ENCODE measurements around the gene PROSER3. TPM values are rescaled to one million over a fixed set of nuclear protein-coding genes. Genes with fewer than 3 reads are reported as not detected.
A peak's percentile ranks its signal among the peaks of the same experiment; 100 is the strongest.
"Not testable (repeated sequence)": the region's sequence is repeated elsewhere in the genome, so short reads cannot be mapped to it uniquely, and the experiment has no call there.

The PROSER3 gene
- total RNA-seq, 1 donor from 2014 or later = 11.7 TPM

GRCh38 chr19:35767288-35768081 is 9.5 kb downstream of the PROSER3 start:
- no peak for DNase-seq (ENCODE audit: low spot score)
- intact Hi-C loops (cut with DNase I) = no loop called here

GRCh38 chr19:35768082-35768421 is 10.1 kb downstream of the PROSER3 start:
- intact Hi-C loops (cut with DNase I) = no loop called here

GRCh38 chr19:35772362-35772761 is 14.4 kb downstream of the PROSER3 start:
- not testable (repeated sequence) for DNase-seq (ENCODE audit: low spot score)
- intact Hi-C loops (cut with DNase I) = loop anchor here (10.0 kb wide), 1 partner anchor 92 kb away; the partner anchor contains the start of gene APLP1

More at GRCh38 chr19:35768082-35768421, 10.1 kb downstream of the PROSER3 start:
- DNase-seq (ENCODE audit: low spot score) = no peak

GRCh38 chr19:35773020-35773806 is 15.2 kb downstream of the PROSER3 start:
- no peak for DNase-seq (ENCODE audit: low spot score)
- intact Hi-C loops (cut with DNase I) = loop anchor here (10.0 kb wide), 1 partner anchor 92 kb away; the partner anchor contains the start of gene APLP1

GRCh38 chr19:35774274-35775045 is 16.5 kb downstream of the PROSER3 start:
- intact Hi-C loops (cut with DNase I) = loop anchor here (10.0 kb wide), 1 partner anchor 90 kb away; the partner anchor contains the start of gene APLP1
- no peak for DNase-seq (ENCODE audit: low spot score)

GRCh38 chr19:35775046-35775297 is 17.0 kb downstream of the PROSER3 start:
- no peak for DNase-seq (ENCODE audit: low spot score)
- intact Hi-C loops (cut with DNase I) = loop anchor here (10.0 kb wide), 1 partner anchor 90 kb away; the partner anchor contains the start of gene APLP1

- intact Hi-C loops (cut with DNase I) = loop anchor here (10.0 kb wide), 1 partner anchor 89 kb away; the partner anchor contains the start of gene APLP1
- DNase-seq (ENCODE audit: low spot score) = peak; percentile 99
Observed at GRCh38 chr19:35775298-35776101, 17.5 kb downstream of the PROSER3 start, which contains the start of gene ARHGAP33. ARHGAP33 (plus strand) TSS chr19:35775564; CDS start chr19:35775659, 95 bp downstream.

- no peak for DNase-seq (ENCODE audit: low spot score)
- intact Hi-C loops (cut with DNase I) = loop anchor here (10.0 kb wide), 1 partner anchor 89 kb away; the partner anchor contains the start of gene APLP1
Observed at GRCh38 chr19:35776102-35776788, 18.3 kb downstream of the PROSER3 start.

GRCh38 chr19:35777086-35777841 is 19.3 kb downstream of the PROSER3 start:
- DNase-seq (ENCODE audit: low spot score) = no peak
- intact Hi-C loops (cut with DNase I) = loop anchor here (10.0 kb wide), 1 partner anchor 88 kb away; the partner anchor contains the start of gene APLP1

DNA sequence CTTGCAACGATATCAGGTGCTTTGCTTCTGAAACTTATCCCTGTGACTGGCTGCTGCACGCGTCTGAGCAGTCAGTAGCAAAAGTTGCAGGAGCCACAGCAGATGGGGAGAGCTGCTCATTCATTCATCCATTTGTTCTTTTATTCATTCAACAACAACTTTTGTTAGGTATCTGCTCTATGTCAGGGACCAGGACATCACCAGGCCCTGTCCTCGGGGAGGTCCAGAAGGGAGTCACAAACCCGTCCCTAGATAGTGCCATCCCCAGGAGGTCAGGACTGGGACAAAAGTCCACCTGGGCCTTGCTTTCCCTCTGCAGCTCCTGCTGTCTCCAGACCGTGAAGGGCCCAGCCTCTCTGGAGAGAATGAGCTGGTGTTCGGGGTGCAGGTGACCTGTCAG is 20.0 kb downstream of the PROSER3 start:
- DNase-seq (ENCODE audit: low spot score) = no peak
- intact Hi-C loops (cut with DNase I) = loop anchor here (10.0 kb wide), 1 partner anchor 87 kb away; the partner anchor contains the start of gene APLP1

DNA sequence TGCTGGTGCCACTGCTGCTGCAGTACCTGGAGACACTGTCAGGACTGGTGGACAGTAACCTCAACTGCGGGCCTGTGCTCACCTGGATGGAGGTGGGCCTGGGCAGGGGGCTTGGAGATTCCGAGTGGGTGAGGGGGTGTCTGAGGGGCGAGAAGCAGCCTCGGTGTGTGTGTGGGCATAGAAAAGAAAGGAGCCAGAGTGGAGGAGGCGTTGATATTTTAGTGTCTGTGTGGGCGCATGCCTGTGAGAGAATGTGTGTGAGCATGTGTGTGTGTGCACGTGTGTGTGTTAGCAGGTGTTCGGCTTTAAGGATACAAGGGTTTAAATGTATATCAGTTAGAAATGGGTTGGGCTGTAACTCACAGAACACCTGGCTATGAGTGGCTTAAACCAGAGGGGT is 21.1 kb downstream of the PROSER3 start:
- intact Hi-C loops (cut with DNase I) = loop anchor here (10.0 kb wide), 1 partner anchor 86 kb away; the partner anchor contains the start of gene APLP1
- no peak for DNase-seq (ENCODE audit: low spot score)

GRCh38 chr19:35780058-35780457 is 22.1 kb downstream of the PROSER3 start:
- intact Hi-C loops (cut with DNase I) = no loop called here
- DNase-seq (ENCODE audit: low spot score) = no peak

DNA sequence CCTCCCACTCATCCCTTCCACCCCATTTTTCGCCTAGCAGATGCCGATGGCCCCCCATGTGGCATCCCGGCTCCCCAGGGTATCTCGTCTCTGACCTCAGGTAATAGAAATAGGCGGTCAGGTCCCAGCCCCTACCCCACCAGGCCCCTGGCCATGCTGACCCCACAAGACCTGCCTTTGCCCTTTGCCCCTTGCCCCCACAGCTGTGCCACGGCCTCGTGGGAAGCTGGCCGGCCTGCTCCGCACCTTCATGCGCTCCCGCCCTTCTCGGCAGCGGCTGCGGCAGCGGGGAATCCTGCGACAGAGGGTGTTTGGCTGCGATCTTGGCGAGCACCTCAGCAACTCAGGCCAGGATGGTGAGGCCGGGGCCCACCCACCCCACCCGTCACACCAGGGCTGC is 22.7 kb downstream of the PROSER3 start:
- DNase-seq (ENCODE audit: low spot score) = no peak
- intact Hi-C loops (cut with DNase I) = no loop called here

- intact Hi-C loops (cut with DNase I) = no loop called here
- no peak for DNase-seq (ENCODE audit: low spot score)
Observed at GRCh38 chr19:35781650-35782049, 23.7 kb downstream of the PROSER3 start.

DNA sequence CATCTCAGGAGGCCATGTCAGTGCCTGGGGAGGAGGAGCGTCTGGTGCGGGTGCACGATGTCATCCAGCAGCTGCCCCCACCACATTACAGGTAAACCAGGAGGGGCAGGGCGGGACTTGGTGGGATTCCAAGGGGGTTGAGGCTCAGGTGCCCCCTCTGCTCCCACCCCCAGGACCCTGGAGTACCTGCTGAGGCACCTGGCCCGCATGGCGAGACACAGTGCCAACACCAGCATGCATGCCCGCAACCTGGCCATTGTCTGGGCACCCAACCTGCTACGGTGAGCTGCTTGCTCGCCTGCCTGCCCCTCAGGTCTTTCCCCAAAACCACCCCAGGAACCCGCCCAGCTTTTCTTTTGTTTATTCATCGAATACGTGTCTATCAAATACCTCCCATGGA is 24.6 kb downstream of the PROSER3 start:
- intact Hi-C loops (cut with DNase I) = no loop called here
- DNase-seq (ENCODE audit: low spot score) = no peak

- DNase-seq (ENCODE audit: low spot score) = no peak
- intact Hi-C loops (cut with DNase I) = no loop called here
Observed at GRCh38 chr19:35783469-35784434, 25.8 kb downstream of the PROSER3 start.

Measured in cardiac septum (tissue), 1 donor.